IPS-18a (cell line): Measurements from ENCODE around the gene PARK7.

Experiments used
- H3K27ac ChIP-seq: one replicate; pipeline ENCODE4 v1.5.1; 2013; ENCODE audit warnings: low read length
- H3K27me3 ChIP-seq: one replicate; pipeline ENCODE4 v1.6.1; 2013; ENCODE audit warnings: mild to moderate bottlenecking, low read length; ENCODE audit not compliant: control insufficient read depth, insufficient read depth
- H3K36me3 ChIP-seq: one replicate; pipeline ENCODE4 v1.6.1; 2013; ENCODE audit warnings: low read depth, low read length; ENCODE audit not compliant: control insufficient read depth
- H3K4me1 ChIP-seq: one replicate; pipeline ENCODE4 v1.6.1; 2013; ENCODE audit warnings: low read depth, low read length; ENCODE audit not compliant: control insufficient read depth
- H3K4me3 ChIP-seq: one replicate; pipeline ENCODE4 v1.5.1; 2013; ENCODE audit warnings: low read length
- H3K9ac ChIP-seq: one replicate; pipeline ENCODE4 v1.6.1; 2013; ENCODE audit warnings: mild to moderate bottlenecking, low read length, moderate library complexity
- H3K9me3 ChIP-seq: one replicate; pipeline ENCODE4 v1.6.1; 2013; ENCODE audit warnings: low read depth, low read length; ENCODE audit not compliant: control insufficient read depth

PARK7 gene

GRCh38 chr1:8013399-8013798 is 51.9 kb downstream of the PARK7 start:
- no peak overlapping the region for H3K9ac ChIP-seq
- no peaks in the 10 kb centered on the region for H3K27me3 ChIP-seq
- peaks cover 37% of the 10 kb centered on the region for H3K36me3 ChIP-seq
- no peak overlapping the region for H3K27ac ChIP-seq
- peaks cover 34% of the 10 kb centered on the region for H3K4me1 ChIP-seq
- H3K4me3 ChIP-seq: no peak overlapping the region
- H3K9me3 ChIP-seq: no peaks in the 10 kb centered on the region

- H3K4me3 ChIP-seq: no peak overlapping the region
- H3K4me1 ChIP-seq: peaks cover 38% of the 10 kb centered on the region
- no peak overlapping the region for H3K9ac ChIP-seq
- peaks cover 37% of the 10 kb centered on the region for H3K36me3 ChIP-seq
- H3K27ac ChIP-seq: no peak overlapping the region
- H3K27me3 ChIP-seq: no peaks in the 10 kb centered on the region
- no peaks in the 10 kb centered on the region for H3K9me3 ChIP-seq
Measured at GRCh38 chr1:8013800-8014199, 52.3 kb downstream of the PARK7 start.

- H3K9me3 ChIP-seq: no peaks in the 10 kb centered on the region
- no peak overlapping the region for H3K9ac ChIP-seq
- H3K4me1 ChIP-seq: peaks cover 45% of the 10 kb centered on the region
- H3K27ac ChIP-seq: no peak overlapping the region
- H3K4me3 ChIP-seq: no peak overlapping the region
- H3K27me3 ChIP-seq: no peaks in the 10 kb centered on the region
- H3K36me3 ChIP-seq: peaks cover 37% of the 10 kb centered on the region
Measured at GRCh38 chr1:8014381-8014988, 53.0 kb downstream of the PARK7 start.

- Histone ChIP-seq H3K9me3 (no peaks in the 10 kb centered on the region), H3K9ac (no peak overlapping the region), H3K27ac (no peak overlapping the region), H3K4me1 (peaks cover 47% of the 10 kb centered on the region), H3K4me3 (no peak overlapping the region), H3K36me3 (peaks cover 34% of the 10 kb centered on the region), H3K27me3 (no peaks in the 10 kb centered on the region)
Measured at GRCh38 chr1:8015036-8015808, 53.7 kb downstream of the PARK7 start.

GRCh38 chr1:8015809-8016165 is 54.3 kb downstream of the PARK7 start:
- Histone ChIP-seq H3K9me3 (no peaks in the 10 kb centered on the region), H3K27me3 (no peaks in the 10 kb centered on the region), H3K9ac (no peak overlapping the region), H3K4me3 (no peak overlapping the region), H3K27ac (no peak overlapping the region), H3K36me3 (peaks cover 34% of the 10 kb centered on the region), H3K4me1 (peaks cover 47% of the 10 kb centered on the region)

GRCh38 chr1:8016210-8016894 is 54.8 kb downstream of the PARK7 start:
- Histone ChIP-seq H3K4me3 (no peak overlapping the region), H3K36me3 (peaks cover 32% of the 10 kb centered on the region), H3K27me3 (no peaks in the 10 kb centered on the region), H3K9ac (no peak overlapping the region), H3K9me3 (no peaks in the 10 kb centered on the region), H3K27ac (no peak overlapping the region), H3K4me1 (peaks cover 47% of the 10 kb centered on the region)

- H3K4me1 ChIP-seq: peaks cover 51% of the 10 kb centered on the region
- no peak overlapping the region for H3K9ac ChIP-seq
- H3K36me3 ChIP-seq: peaks cover 29% of the 10 kb centered on the region
- H3K9me3 ChIP-seq: no peaks in the 10 kb centered on the region
- no peaks in the 10 kb centered on the region for H3K27me3 ChIP-seq
- no peak overlapping the region for H3K27ac ChIP-seq
- H3K4me3 ChIP-seq: no peak overlapping the region
Measured at GRCh38 chr1:8016895-8017241, 55.4 kb downstream of the PARK7 start.

GRCh38 chr1:8017495-8018197 is 56.1 kb downstream of the PARK7 start:
- Histone ChIP-seq H3K4me3 (no peak overlapping the region), H3K27me3 (no peaks in the 10 kb centered on the region), H3K27ac (peak overlapping the region; percentile 25), H3K36me3 (peaks cover 21% of the 10 kb centered on the region), H3K9ac (peak overlapping the region; percentile 42), H3K4me1 (peaks cover 58% of the 10 kb centered on the region), H3K9me3 (no peaks in the 10 kb centered on the region)

- peaks cover 68% of the 10 kb centered on the region for H3K4me1 ChIP-seq
- peak overlapping the region; percentile 9 for H3K4me3 ChIP-seq
- no peak overlapping the region for H3K27ac ChIP-seq
- no peak overlapping the region for H3K9ac ChIP-seq
- no peaks in the 10 kb centered on the region for H3K27me3 ChIP-seq
- no peaks in the 10 kb centered on the region for H3K9me3 ChIP-seq
- H3K36me3 ChIP-seq: peaks cover 11% of the 10 kb centered on the region
Measured at GRCh38 chr1:8018492-8019228, 57.1 kb downstream of the PARK7 start.

- Histone ChIP-seq H3K4me1 (peaks cover 73% of the 10 kb centered on the region), H3K9me3 (no peaks in the 10 kb centered on the region), H3K27me3 (no peaks in the 10 kb centered on the region), H3K9ac (no peak overlapping the region), H3K4me3 (no peak overlapping the region), H3K27ac (no peak overlapping the region), H3K36me3 (peaks cover 5% of the 10 kb centered on the region)
Measured at GRCh38 chr1:8019229-8019620, 57.7 kb downstream of the PARK7 start.

- no peaks in the 10 kb centered on the region for H3K9me3 ChIP-seq
- no peak overlapping the region for H3K4me3 ChIP-seq
- H3K4me1 ChIP-seq: peaks cover 75% of the 10 kb centered on the region
- no peaks in the 10 kb centered on the region for H3K36me3 ChIP-seq
- no peak overlapping the region for H3K9ac ChIP-seq
- peaks cover 5% of the 10 kb centered on the region for H3K27me3 ChIP-seq
- no peak overlapping the region for H3K27ac ChIP-seq
Measured at GRCh38 chr1:8020032-8020431, 58.5 kb downstream of the PARK7 start.
